HFFc6 (cell line): ENCODE results near the gene ADAM8. TPM values are rescaled to one million over a fixed set of nuclear protein-coding genes. Genes with fewer than 3 reads are reported as not detected.
A peak's percentile ranks its signal among the peaks of the same experiment; 100 is the strongest.
"Not testable (repeated sequence)": the region's sequence is repeated elsewhere in the genome, so short reads cannot be mapped to it uniquely, and the experiment has no call there.

ENCODE experiments used
- DNase-seq: peaks from one replicate; pipeline ENCODE4 v3.0.0-alpha.2; 2018
- H3K27ac Mint-ChIP-seq: 2 replicates; pipeline ENCODE4 v1.8.0; 2020; ENCODE audit warnings: mild to moderate bottlenecking, mixed read lengths
- H3K27me3 Mint-ChIP-seq: 2 replicates; pipeline ENCODE4 v1.8.0; 2021; ENCODE audit warnings: mild to moderate bottlenecking, moderate library complexity, mixed read lengths; ENCODE audit not compliant: insufficient read depth
- H3K36me3 Mint-ChIP-seq: 2 replicates; pipeline ENCODE4 v1.8.0; 2021; ENCODE audit warnings: low read depth, mixed read lengths
- H3K4me1 Mint-ChIP-seq: 2 replicates; pipeline ENCODE4 v1.8.0; 2020; ENCODE audit warnings: low read depth, mixed read lengths
- H3K4me3 Mint-ChIP-seq: 2 replicates; pipeline ENCODE4 v1.8.0; 2020; ENCODE audit warnings: mild to moderate bottlenecking, moderate library complexity, mixed read lengths
- H3K9me3 Mint-ChIP-seq: 2 replicates; pipeline ENCODE4 v1.8.0; 2020; ENCODE audit warnings: mild to moderate bottlenecking, mixed read lengths
- total RNA-seq, 6 experiments: library from RNA; stranded (reverse); fragmentation: NEBNext Ultra II Directional; extraction: Animal tissue kit (Norgen Biotek cat#: 25700); gene quantifications; 2 replicates in 1 of 6; 3 replicates in 5 of 6; pipeline ENCODE4 v1.2.3, GENCODE V29; 2021
- TF ChIP-seq, protein P1 (sequence below): fragments of 200-600 bp; sonication (generic); IDR thresholded peaks from 2 replicates; pipeline ENCODE4 v1.5.0; 2021; ENCODE audit warnings: antibody characterized with exemption, mild to moderate bottlenecking

Gene ADAM8
- total RNA-seq, 6 experiments from 2014 or later, result 0.99 to 2.9 (median 1.2) TPM

DNA sequence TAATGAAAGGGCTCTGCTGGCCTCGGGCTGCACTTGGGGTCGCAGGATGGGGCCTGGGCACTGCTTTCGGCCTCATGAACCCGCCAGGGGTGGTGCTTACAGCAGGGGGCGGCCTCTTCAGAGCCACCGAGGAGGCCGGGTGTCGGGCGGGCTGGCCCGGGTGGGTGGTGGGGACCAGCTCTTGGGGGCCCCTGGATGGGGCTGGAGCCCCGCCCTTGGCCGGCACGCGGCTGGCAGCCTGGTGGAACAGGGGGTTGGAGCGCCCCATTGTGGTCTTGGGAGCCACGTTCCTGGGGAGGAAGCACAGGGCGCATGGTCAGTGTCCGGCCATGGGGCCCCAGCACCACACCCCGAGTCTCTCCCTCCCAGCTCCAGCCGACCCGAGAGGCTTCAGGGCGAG, 8.8 kb downstream of the ADAM8 start:
- no peak for DNase-seq
- H3K27ac Mint-ChIP-seq, result no peak overlapping the region
- no peaks in the 10 kb centered on the region for H3K36me3 Mint-ChIP-seq
- no peaks in the 10 kb centered on the region; the same call in 1 of the 2 replicates for H3K27me3 Mint-ChIP-seq
- H3K4me3 Mint-ChIP-seq, result no peak overlapping the region
- H3K9me3 Mint-ChIP-seq, result no peaks in the 10 kb centered on the region
- TF ChIP-seq, protein P1, sequence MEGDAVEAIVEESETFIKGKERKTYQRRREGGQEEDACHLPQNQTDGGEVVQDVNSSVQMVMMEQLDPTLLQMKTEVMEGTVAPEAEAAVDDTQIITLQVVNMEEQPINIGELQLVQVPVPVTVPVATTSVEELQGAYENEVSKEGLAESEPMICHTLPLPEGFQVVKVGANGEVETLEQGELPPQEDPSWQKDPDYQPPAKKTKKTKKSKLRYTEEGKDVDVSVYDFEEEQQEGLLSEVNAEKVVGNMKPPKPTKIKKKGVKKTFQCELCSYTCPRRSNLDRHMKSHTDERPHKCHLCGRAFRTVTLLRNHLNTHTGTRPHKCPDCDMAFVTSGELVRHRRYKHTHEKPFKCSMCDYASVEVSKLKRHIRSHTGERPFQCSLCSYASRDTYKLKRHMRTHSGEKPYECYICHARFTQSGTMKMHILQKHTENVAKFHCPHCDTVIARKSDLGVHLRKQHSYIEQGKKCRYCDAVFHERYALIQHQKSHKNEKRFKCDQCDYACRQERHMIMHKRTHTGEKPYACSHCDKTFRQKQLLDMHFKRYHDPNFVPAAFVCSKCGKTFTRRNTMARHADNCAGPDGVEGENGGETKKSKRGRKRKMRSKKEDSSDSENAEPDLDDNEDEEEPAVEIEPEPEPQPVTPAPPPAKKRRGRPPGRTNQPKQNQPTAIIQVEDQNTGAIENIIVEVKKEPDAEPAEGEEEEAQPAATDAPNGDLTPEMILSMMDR, result peak; percentile 12; the same call in 1 of the 2 replicates
- peaks cover 4% of the 10 kb centered on the region; the same call in 1 of the 2 replicates for H3K4me1 Mint-ChIP-seq

DNA sequence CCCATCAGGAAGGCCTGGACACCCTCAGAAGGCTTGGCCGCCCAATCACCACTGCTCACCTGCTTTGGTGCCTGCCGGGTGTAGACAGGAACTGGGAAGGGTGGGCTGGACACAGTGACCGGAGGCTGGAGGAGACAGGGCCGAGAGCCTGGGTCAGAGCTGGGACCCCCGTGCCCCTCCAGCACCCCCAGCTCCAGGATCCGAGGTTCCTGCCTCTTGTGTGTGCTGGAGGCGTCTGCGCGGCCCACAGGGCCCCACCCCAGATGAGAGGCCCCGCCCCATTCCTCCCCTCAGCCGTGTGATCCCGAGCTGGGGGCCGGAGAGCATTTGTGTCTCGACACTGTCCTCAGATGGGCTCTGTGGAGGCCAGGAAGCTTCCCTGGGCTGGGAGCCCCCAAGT, 9.4 kb downstream of the ADAM8 start:
- H3K36me3 Mint-ChIP-seq, result no peaks in the 10 kb centered on the region
- H3K4me1 Mint-ChIP-seq, result peaks cover 4% of the 10 kb centered on the region; the same call in 1 of the 2 replicates
- H3K27ac Mint-ChIP-seq, result no peak overlapping the region
- no peak overlapping the region for H3K4me3 Mint-ChIP-seq
- DNase-seq, result no peak
- TF ChIP-seq, protein P1, result no peak
- no peaks in the 10 kb centered on the region; the same call in 1 of the 2 replicates for H3K27me3 Mint-ChIP-seq
- no peaks in the 10 kb centered on the region for H3K9me3 Mint-ChIP-seq

DNA sequence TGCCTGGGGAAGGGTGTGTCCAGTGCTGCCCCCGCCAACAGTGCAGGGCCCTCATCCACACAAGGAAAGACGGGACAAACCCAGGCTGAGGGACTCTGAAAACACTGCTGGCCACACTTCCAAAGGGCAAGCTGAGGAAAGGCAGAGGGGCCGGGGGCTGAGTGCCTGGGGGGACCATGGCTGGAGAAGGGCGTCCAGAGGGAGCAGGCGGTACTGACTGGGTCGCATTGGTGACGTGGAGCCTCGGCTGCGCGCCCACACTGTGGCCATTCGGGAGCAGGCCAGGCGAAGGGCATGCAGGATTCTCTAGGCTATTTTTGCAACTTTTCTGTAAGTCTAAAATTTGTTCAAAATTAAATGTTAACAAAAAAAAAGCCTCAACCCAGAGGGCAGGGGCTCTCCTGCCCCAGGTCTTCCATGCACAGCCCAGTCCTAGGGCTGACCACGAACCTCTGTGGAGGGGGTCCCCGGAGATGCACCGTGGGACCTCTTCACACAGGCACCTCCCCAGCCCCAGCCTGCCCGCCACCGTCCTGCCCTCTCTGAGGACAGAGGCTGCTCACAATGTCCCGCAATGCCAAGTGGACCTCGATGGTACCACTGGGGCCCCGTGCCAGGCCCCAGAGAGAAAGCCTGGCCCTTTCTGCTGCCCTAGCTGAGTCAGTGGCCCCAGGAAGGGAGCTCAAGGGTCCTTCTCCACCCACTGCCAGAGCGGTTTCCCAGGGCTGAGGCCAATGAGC, 10.4 kb downstream of the ADAM8 start:
- no peaks in the 10 kb centered on the region for H3K36me3 Mint-ChIP-seq

DNA sequence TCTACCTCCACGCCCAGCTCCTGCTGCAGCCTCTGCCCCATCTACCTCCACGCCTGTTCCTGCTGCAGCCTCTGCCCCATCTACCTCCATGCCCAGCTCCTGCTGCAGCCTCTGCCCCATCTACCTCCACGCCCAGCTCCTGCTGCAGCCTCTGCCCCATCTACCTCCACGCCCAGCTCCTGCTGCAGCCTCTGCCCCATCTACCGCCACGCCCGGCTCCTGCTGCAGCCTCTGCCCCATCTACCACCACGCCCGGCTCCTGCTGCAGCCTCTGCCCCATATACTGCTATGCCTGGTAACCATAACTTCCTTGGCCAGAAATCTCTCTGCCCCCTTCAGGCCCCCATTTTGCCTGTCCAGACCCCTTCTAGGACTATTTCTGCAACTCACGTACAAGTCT, 11.6 kb downstream of the ADAM8 start:
- not testable (repeated sequence) for H3K4me3 Mint-ChIP-seq, H3K36me3 Mint-ChIP-seq, DNase-seq, H3K27ac Mint-ChIP-seq, H3K27me3 Mint-ChIP-seq, H3K9me3 Mint-ChIP-seq
- H3K4me1 Mint-ChIP-seq, result peaks cover 16% of the 10 kb centered on the region

More for the DNA sequence above, 10.4 kb downstream of the ADAM8 start:
- H3K9me3 Mint-ChIP-seq, result no peaks in the 10 kb centered on the region
- H3K4me1 Mint-ChIP-seq, result peaks cover 4% of the 10 kb centered on the region; the same call in 1 of the 2 replicates
- TF ChIP-seq, protein P1, result no peak
- no peak overlapping the region for H3K27ac Mint-ChIP-seq
- DNase-seq, result no peak
- no peaks in the 10 kb centered on the region; the same call in 1 of the 2 replicates for H3K27me3 Mint-ChIP-seq
- no peak overlapping the region for H3K4me3 Mint-ChIP-seq

DNA sequence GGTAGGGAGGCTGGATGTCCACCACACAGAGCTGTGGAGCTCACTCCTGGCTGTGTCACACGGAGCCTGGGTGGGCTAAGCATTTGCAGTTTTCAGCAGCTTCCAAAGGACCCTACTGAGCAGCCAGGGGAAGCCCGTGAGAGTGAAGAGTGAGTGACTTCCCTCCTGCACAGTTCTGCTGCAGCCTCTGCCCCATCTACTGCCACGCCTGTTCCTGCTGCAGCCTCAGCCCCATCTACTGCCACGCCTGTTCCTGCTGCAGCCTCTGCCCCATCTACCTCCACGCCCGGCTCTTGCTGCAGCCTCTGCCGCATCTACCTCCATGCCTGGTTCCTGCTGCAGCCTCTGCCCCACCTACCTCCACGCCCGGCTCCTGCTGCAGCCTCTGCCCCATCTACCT, 12.2 kb downstream of the ADAM8 start:
- TF ChIP-seq, protein P1, result no peak
- H3K9me3 Mint-ChIP-seq, result no peaks in the 10 kb centered on the region
- no peaks in the 10 kb centered on the region; the same call in 1 of the 2 replicates for H3K27me3 Mint-ChIP-seq
- H3K4me3 Mint-ChIP-seq, result no peak overlapping the region
- DNase-seq, result no peak
- peaks cover 22% of the 10 kb centered on the region for H3K4me1 Mint-ChIP-seq
- no peaks in the 10 kb centered on the region for H3K36me3 Mint-ChIP-seq
- H3K27ac Mint-ChIP-seq, result no peak overlapping the region

DNA sequence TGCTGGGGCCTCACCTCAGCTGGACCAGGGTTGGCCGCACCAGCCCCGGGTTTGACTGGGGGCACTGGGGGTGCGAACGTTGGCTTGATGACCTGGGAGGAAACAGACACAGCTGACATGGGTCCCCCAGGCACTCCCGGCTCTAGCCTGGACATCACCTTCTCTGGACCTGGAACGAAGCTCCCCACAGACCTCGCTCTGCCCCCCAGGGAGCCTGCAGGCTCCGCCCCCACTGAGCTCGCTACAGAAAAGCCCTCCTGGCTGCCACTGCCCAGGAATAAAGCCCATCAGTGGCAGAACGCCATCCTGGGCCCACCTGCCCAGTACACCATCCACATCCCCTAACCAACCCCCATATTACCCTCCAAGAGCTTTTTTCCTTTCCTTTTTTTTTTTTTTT, 13.0 kb downstream of the ADAM8 start:
- Mint-ChIP-seq H3K36me3 (no peaks in the 10 kb centered on the region), H3K4me1 (peaks cover 28% of the 10 kb centered on the region), H3K27ac (no peak overlapping the region), H3K27me3 (peaks cover 4% of the 10 kb centered on the region; the same call in 1 of the 2 replicates), H3K4me3 (no peak overlapping the region), H3K9me3 (no peaks in the 10 kb centered on the region)
- TF ChIP-seq, protein P1, result no peak
- no peak for DNase-seq
